Fibroblast of lung (primary cell): ENCODE data around the gene ZNF630.

Source experiments
- CTCF ChIP-seq, 2 donors: IDR thresholded peaks in 1 of 2; conservative IDR thresholded peaks in 1 of 2; 1 replicate in 1 of 2; 2 replicates in 1 of 2; pipeline ENCODE4 v1.5.1; 2011 to 2012; ENCODE audit warnings: low read length in 2 of 2, control low read depth in 1 of 2, inconsistent platforms in 1 of 2, low read depth in 1 of 2, mild to moderate bottlenecking in 1 of 2
- EZH2 ChIP-seq: IDR thresholded peaks from 2 replicates; pipeline ENCODE4 v1.5.1; 2012; ENCODE audit warnings: low read length, control low read depth, mild to moderate bottlenecking; ENCODE audit errors: missing control alignments

- TF ChIP-seq CTCF (conservative IDR thresholded peaks at IDR 0.05 in 1 of 2, IDR thresholded peaks at IDR 0.05 in 1 of 2; ENCODE audit: low read depth in 1 of 2, low read length in 2 of 2) (no peak), EZH2 (no peak)
These were observed 7.2 kb downstream of the ZNF630 start for GRCh38 chrX:48064261-48064660.
